Prostate gland (tissue), 2 donors: ENCODE measurements around the gene ATP1A2. TPM values are rescaled to one million over a fixed set of nuclear protein-coding genes. Genes with fewer than 3 reads are reported as not detected.
A peak's percentile ranks its signal among the peaks of the same experiment; 100 is the strongest.

Experiments used
- DNase-seq: peaks from one replicate; pipeline ENCODE4 v3.0.0-alpha.2; 2019; ENCODE audit warnings: low spot score
- H3K27ac ChIP-seq, 2 donors: fragments of 200-600 bp; sonication (generic); 2 replicates each; pipeline ENCODE4 v1.5.1; 2017 to 2019
- H3K27me3 ChIP-seq: fragments of 200-600 bp; sonication (generic); replicated peaks from 2 replicates; pipeline ENCODE4 v1.5.1; 2019; ENCODE audit not compliant: insufficient read depth
- H3K36me3 ChIP-seq, 2 donors: fragments of 200-600 bp; sonication (generic); 1 replicate in 1 of 2; 2 replicates in 1 of 2; pipeline versions ENCODE4 v1.5.1 to v1.8.1; 2017 to 2019
- H3K4me1 ChIP-seq: fragments of 200-600 bp; sonication (generic); replicated peaks from 2 replicates; pipeline ENCODE4 v1.5.1; 2019
- H3K4me3 ChIP-seq, 2 donors: fragments of 200-600 bp; sonication (generic); 2 replicates each; pipeline ENCODE4 v1.5.1; 2017 to 2019
- H3K9me3 ChIP-seq: fragments of 200-600 bp; sonication (generic); 2 replicates; pipeline ENCODE4 v1.5.1; 2017
- CTCF ChIP-seq, 4 experiments: fragments of 200-600 bp in 2 of 4; fragments of 450-650 bp in 2 of 4; sonication (generic) in 2 of 4; IDR thresholded peaks; 1 replicate in 3 of 4; 2 replicates in 1 of 4; pipeline ENCODE4 v1.5.1; 2016 to 2019; ENCODE audit warnings: antibody characterized with exemption in 4 of 4, mild to moderate bottlenecking in 2 of 4, moderate library complexity in 2 of 4
- POLR2A ChIP-seq: fragments of 450-650 bp; IDR thresholded peaks from one replicate; pipeline ENCODE4 v1.6.1; 2016; ENCODE audit warnings: antibody characterized with exemption, mild to moderate bottlenecking
- POLR2AphosphoS5 ChIP-seq: sonication (generic); formaldehyde crosslinking; IDR thresholded peaks from one replicate; pipeline ENCODE4 v1.6.1; 2017; ENCODE audit warnings: antibody characterized with exemption
- WGBS: methylation state at CpG from one replicate; pipeline ENCODE4 v1.1.5; 2018; 5-methylcytosine and 5-hydroxymethylcytosine counted together
- intact Hi-C: fragments of 100-400 bp; cut with DNase I; formaldehyde crosslinking; loops from one replicate; pipeline ENCODE4 v1.14.2; 2022
- total RNA-seq, 2 donors: library from RNA; depleted of rRNA; stranded (reverse); fragments of >200 nt; gene quantifications; one replicate each; pipeline ENCODE4 v1.1.0, GENCODE V29; 2016

The ATP1A2 gene
- total RNA-seq: 10 to 100 TPM; 14.8 to 69.0 TPM

GRCh38 chr1:160115545-160116282 lies at the start of gene ATP1A2:
TSS of gene ATP1A2 (plus strand) at chr1:160115759. CDS start at chr1:160115862, 103 bp downstream.
- WGBS: 33% methylated on average over 16 of the region's 16 CpGs
- H3K27ac ChIP-seq: peak within 1 kb of the TSS; percentile 40 to 44
- H3K9me3 ChIP-seq: no peaks in the 10 kb centered on the region
- no peak for DNase-seq
- TF ChIP-seq CTCF (IDR thresholded peaks at IDR 0.05) (no peak), POLR2A (no peak), POLR2AphosphoS5 (no peak)
- no peaks in the 10 kb centered on the region for H3K36me3 ChIP-seq
- H3K4me1 ChIP-seq: no peaks in the 10 kb centered on the region
- peak within 1 kb of the TSS; percentile 12 to 17 for H3K4me3 ChIP-seq
- intact Hi-C loops: no loop called here
- H3K27me3 ChIP-seq: no peaks in the 10 kb centered on the region

- no peak overlapping the region for H3K27ac ChIP-seq
- intact Hi-C loops: no loop called here
- H3K9me3 ChIP-seq: no peaks in the 10 kb centered on the region
- DNase-seq: no peak
- no peak for TF ChIP-seq CTCF (IDR thresholded peaks at IDR 0.05)
- TF ChIP-seq POLR2A: no peak
- no peak for TF ChIP-seq POLR2AphosphoS5
- no peaks in the 10 kb centered on the region for H3K27me3 ChIP-seq
- no peak overlapping the region for H3K4me3 ChIP-seq
- no peaks in the 10 kb centered on the region for H3K36me3 ChIP-seq
- WGBS: 66% methylated on average over 6 of the region's 6 CpGs
- H3K4me1 ChIP-seq: peaks cover 6% of the 10 kb centered on the region
Measured at GRCh38 chr1:160066829-160067745, 48.5 kb upstream of the ATP1A2 start.

- no peaks in the 10 kb centered on the region for H3K9me3 ChIP-seq
- no peak overlapping the region for H3K4me3 ChIP-seq
- TF ChIP-seq CTCF (IDR thresholded peaks at IDR 0.05) (no peak), POLR2AphosphoS5 (no peak), POLR2A (no peak)
- DNase-seq: no peak
- no peaks in the 10 kb centered on the region for H3K27me3 ChIP-seq
- H3K4me1 ChIP-seq: peaks cover 6% of the 10 kb centered on the region
- WGBS: 67% methylated on average over 5 of the region's 5 CpGs
- intact Hi-C loops: no loop called here
- H3K27ac ChIP-seq: no peak overlapping the region
- H3K36me3 ChIP-seq: no peaks in the 10 kb centered on the region
Measured at GRCh38 chr1:160068225-160068624, 47.3 kb upstream of the ATP1A2 start.

GRCh38 chr1:160069460-160070231 lies 45.9 kb upstream of the ATP1A2 start, which contains the start of gene KCNJ10:
TSS of gene KCNJ10 (minus strand) at chr1:160070160. CDS start at chr1:160042532, 27,628 bp downstream.
- H3K4me1 ChIP-seq: peaks cover 6% of the 10 kb centered on the region
- 16% methylated on average over 23 of the region's 32 CpGs for WGBS
- H3K4me3 ChIP-seq: peak within 1 kb of the TSS; percentile 31 to 36
- H3K27me3 ChIP-seq: no peaks in the 10 kb centered on the region
- intact Hi-C loops: no loop called here
- no peak within 1 kb of the TSS for H3K27ac ChIP-seq
- no peak for TF ChIP-seq CTCF (IDR thresholded peaks at IDR 0.05)
- TF ChIP-seq POLR2A: no peak
- no peak for TF ChIP-seq POLR2AphosphoS5
- DNase-seq: no peak
- H3K36me3 ChIP-seq: no peaks in the 10 kb centered on the region
- H3K9me3 ChIP-seq: no peaks in the 10 kb centered on the region
